Keratinocyte (primary cell): ENCODE measurements around the gene FRA10AC1. TPM values are rescaled to one million over a fixed set of nuclear protein-coding genes. Genes with fewer than 3 reads are reported as not detected.

Source experiments
- DNase-seq: peaks from one replicate; pipeline ENCODE4 v3.0.0-alpha.2; 2011; ENCODE audit warnings: low read depth, missing footprints, low spot score
- FAIRE-seq: peaks from 2 replicates; lab custom pipeline; 2011; peaks lifted over from hg19 to GRCh38; lab: Jason Lieb, UNC
- H2AFZ ChIP-seq: 2 replicates; pipeline ENCODE4 v1.6.0; 2012; ENCODE audit warnings: low read length, control low read depth, inconsistent platforms; ENCODE audit not compliant: control insufficient read depth
- H3K27ac ChIP-seq: 2 replicates; pipeline ENCODE4 v1.5.1; 2011; ENCODE audit warnings: low read length; ENCODE audit not compliant: control insufficient read depth, insufficient read depth
- H3K27me3 ChIP-seq: 3 replicates; pipeline ENCODE4 v1.6.0; 2011; ENCODE audit warnings: low read length; ENCODE audit not compliant: control insufficient read depth, insufficient read depth; ENCODE audit errors: extremely low read depth
- H3K36me3 ChIP-seq, 2 experiments: 2 replicates in 1 of 2; 3 replicates in 1 of 2; pipeline ENCODE4 v1.5.1; 2011; ENCODE audit warnings: low read length in 2 of 2, mild to moderate bottlenecking in 1 of 2; ENCODE audit not compliant: control insufficient read depth in 2 of 2, insufficient read depth in 2 of 2; ENCODE audit errors: extremely low read depth in 1 of 2
- H3K4me1 ChIP-seq: 3 replicates; pipeline ENCODE4 v1.5.1; 2011; ENCODE audit warnings: low read length; ENCODE audit not compliant: control insufficient read depth, insufficient read depth; ENCODE audit errors: extremely low read depth
- H3K4me2 ChIP-seq: 3 replicates; pipeline ENCODE4 v1.6.0; 2011; ENCODE audit warnings: low read depth, low read length; ENCODE audit not compliant: control insufficient read depth, insufficient read depth; ENCODE audit errors: extremely low read depth
- H3K4me3 ChIP-seq, 3 experiments: fragments of 200-600 bp in 1 of 3; sonication (generic) in 1 of 3; 2 replicates in 2 of 3; 3 replicates in 1 of 3; pipeline ENCODE4 v1.5.1; 2011 to 2016; ENCODE audit warnings: low read length in 3 of 3, mild to moderate bottlenecking in 3 of 3, control low read depth in 2 of 3, inconsistent platforms in 1 of 3, low read depth in 1 of 3, mixed read lengths in 1 of 3, mixed run types in 1 of 3, moderate library complexity in 1 of 3; ENCODE audit not compliant: control insufficient read depth in 2 of 3, insufficient read depth in 2 of 3; ENCODE audit errors: extremely low read depth in 1 of 3
- H3K79me2 ChIP-seq: 2 replicates; pipeline ENCODE4 v1.6.0; 2012; ENCODE audit warnings: low read length; ENCODE audit not compliant: control insufficient read depth, insufficient read depth
- H3K9ac ChIP-seq: 3 replicates; pipeline ENCODE4 v1.6.0; 2011; ENCODE audit warnings: low read length; ENCODE audit not compliant: control insufficient read depth, insufficient read depth; ENCODE audit errors: extremely low read depth
- H3K9me1 ChIP-seq: 3 replicates; pipeline ENCODE4 v1.6.0; 2011; ENCODE audit warnings: low read length; ENCODE audit not compliant: control insufficient read depth, insufficient read depth; ENCODE audit errors: extremely low read depth
- H3K9me3 ChIP-seq: 2 replicates; pipeline ENCODE4 v1.5.1; 2012; ENCODE audit warnings: low read depth, low read length; ENCODE audit not compliant: control insufficient read depth
- H4K20me1 ChIP-seq: 3 replicates; pipeline ENCODE4 v1.6.0; 2011; ENCODE audit warnings: low read length; ENCODE audit not compliant: control insufficient read depth, insufficient read depth; ENCODE audit errors: extremely low read depth
- CTCF ChIP-seq, 3 experiments: IDR thresholded peaks in 1 of 3; conservative IDR thresholded peaks in 1 of 3; optimal IDR thresholded peaks in 1 of 3; 2 replicates in 2 of 3; 3 replicates in 1 of 3; pipeline versions ENCODE3 to v1.5.1; 2011; ENCODE audit warnings: low read length in 3 of 3, mild to moderate bottlenecking in 3 of 3, moderate library complexity in 2 of 3, control low read depth in 1 of 3, inconsistent platforms in 1 of 3; ENCODE audit not compliant: insufficient read depth in 2 of 3; ENCODE audit errors: extremely low read depth in 1 of 3
- EZH2 ChIP-seq: IDR thresholded peaks from one replicate; pipeline ENCODE4 v1.6.1; 2012; ENCODE audit warnings: inconsistent platforms, mild to moderate bottlenecking, low read length, moderate library complexity
- dilution Hi-C: fragments of 300-500 bp; cut with MboI; formaldehyde crosslinking; loops from one replicate; pipeline ENCODE4 v1.7.0; 2020; ENCODE audit warnings: low sequenced_read_pairs; ENCODE audit not compliant: extremely low pct_ligation_motif_present
- polyA plus RNA-seq, 5 experiments: library from polyadenylated mRNA; depleted of rRNA in 3 of 5; stranded (reverse) in 3 of 5; stranded (forward) in 1 of 5; unstranded in 1 of 5; fragments of >200 nt; gene quantifications; 1 replicate in 1 of 5; 2 replicates in 3 of 5; 3 replicates in 1 of 5; pipeline versions ENCODE4 v1.2.1 to v1.2.3, GENCODE V29; 2011 to 2012; ENCODE audit warnings: missing spikeins in 2 of 5, low read depth in 1 of 5, low replicate concordance in 1 of 5

The FRA10AC1 gene
- polyA plus RNA-seq, 1 donor (not counting 4 experiments of a cell fraction or from before 2014, with no cell fraction given) = 12.8 TPM

- TF ChIP-seq EZH2 = no peak
- no peak for TF ChIP-seq CTCF (optimal IDR thresholded peaks at IDR 0.05 in 1 of 3, IDR thresholded peaks at IDR 0.05 in 1 of 3, conservative IDR thresholded peaks at IDR 0.05 in 1 of 3; ENCODE audit: extremely low read depth in 1 of 3, insufficient read depth in 2 of 3, low read length in 3 of 3)
- no peaks in the 10 kb centered on the region for H3K9me3 ChIP-seq
- H3K4me3 ChIP-seq = no peak overlapping the region
- H3K79me2 ChIP-seq = no peaks in the 10 kb centered on the region
- DNase-seq (no peak), FAIRE-seq (no peak)
- no peaks in the 10 kb centered on the region for H3K36me3 ChIP-seq
- no peak overlapping the region for H3K4me2 ChIP-seq
- peaks cover 3% of the 10 kb centered on the region for H3K4me1 ChIP-seq
- no peak overlapping the region for H2AFZ ChIP-seq
- no peak overlapping the region for H3K27ac ChIP-seq
- H4K20me1 ChIP-seq = no peaks in the 10 kb centered on the region
- no peaks in the 10 kb centered on the region for H3K27me3 ChIP-seq
- no peaks in the 10 kb centered on the region for H3K9me1 ChIP-seq
- no peak overlapping the region for H3K9ac ChIP-seq
- dilution Hi-C loops = no loop called here
Observed at GRCh38 chr10:93742633-93743349, 40.4 kb upstream of the FRA10AC1 start.

GRCh38 chr10:93741367-93741766 lies 39.0 kb upstream of the FRA10AC1 start:
- no peak overlapping the region for H3K4me3 ChIP-seq
- FAIRE-seq (no peak), DNase-seq (no peak)
- dilution Hi-C loops = no loop called here
- no peaks in the 10 kb centered on the region for H3K27me3 ChIP-seq
- no peaks in the 10 kb centered on the region for H3K79me2 ChIP-seq
- H3K36me3 ChIP-seq = no peaks in the 10 kb centered on the region
- no peaks in the 10 kb centered on the region for H3K9me1 ChIP-seq
- H2AFZ ChIP-seq = no peak overlapping the region
- H3K4me2 ChIP-seq = no peak overlapping the region
- no peaks in the 10 kb centered on the region for H3K9me3 ChIP-seq
- H4K20me1 ChIP-seq = no peaks in the 10 kb centered on the region
- H3K27ac ChIP-seq = no peak overlapping the region
- TF ChIP-seq EZH2 = no peak
- TF ChIP-seq CTCF (optimal IDR thresholded peaks at IDR 0.05 in 1 of 3, IDR thresholded peaks at IDR 0.05 in 1 of 3, conservative IDR thresholded peaks at IDR 0.05 in 1 of 3; ENCODE audit: extremely low read depth in 1 of 3, insufficient read depth in 2 of 3, low read length in 3 of 3) = no peak
- H3K4me1 ChIP-seq = no peaks in the 10 kb centered on the region
- H3K9ac ChIP-seq = no peak overlapping the region
